ENCODE measurements around the gene CAT.

Gene CAT

DNA sequence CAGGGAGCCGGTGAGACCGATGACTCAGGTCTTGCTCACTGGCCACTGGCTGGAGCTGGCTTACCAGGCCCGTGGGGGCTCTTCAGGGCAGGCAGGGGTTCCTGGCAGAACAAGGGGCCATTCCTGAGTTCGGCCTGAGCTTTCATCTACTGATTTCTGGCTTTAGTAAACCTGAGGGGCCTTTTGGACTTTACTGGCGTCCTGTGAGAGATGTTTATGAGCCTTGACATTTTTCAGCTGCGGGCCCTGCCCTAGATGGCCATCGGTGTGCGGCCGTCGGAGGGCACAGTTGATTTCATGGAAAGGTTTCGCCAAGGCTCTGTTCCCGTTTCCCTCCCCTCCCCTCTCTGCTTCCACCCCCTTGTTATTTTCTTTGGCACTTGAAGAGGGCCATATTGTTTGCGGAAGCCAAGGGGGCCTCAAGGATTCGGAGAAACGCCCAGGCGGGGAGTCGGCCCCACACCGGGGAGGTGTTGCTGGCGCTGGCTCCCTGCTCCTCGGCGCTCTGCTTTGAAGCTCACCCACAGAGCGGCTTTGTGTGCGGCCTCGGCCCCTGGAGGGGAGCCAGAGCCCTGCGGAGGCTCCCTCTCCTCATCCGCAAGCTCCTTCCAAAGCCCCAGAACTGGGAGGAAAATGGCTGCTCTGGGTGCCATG lies 57.1 kb downstream of the CAT start:
- H3F3A ChIP-seq (ENCODE audit: low read depth): no peaks in the 10 kb centered on the region
- no peaks in the 10 kb centered on the region for H3K27me3 ChIP-seq (ENCODE audit: insufficient read depth, low read length, poor library complexity, severe bottlenecking)
- H3K9me2 ChIP-seq (replicated peaks; ENCODE audit: low read depth, low read length): no peaks in the 10 kb centered on the region
- no peak overlapping the region for H3K4me3 ChIP-seq (ENCODE audit: low read length, poor library complexity, severe bottlenecking)
- no peaks in the 10 kb centered on the region for H3K9me3 ChIP-seq (ENCODE audit: insufficient read depth, low read depth, low read length)
- no peaks in the 10 kb centered on the region for H4K20me1 ChIP-seq (ENCODE audit: insufficient read depth, low read length, poor library complexity, severe bottlenecking)
- no peaks in the 10 kb centered on the region for H3K36me3 ChIP-seq (ENCODE audit: insufficient read depth, low read length)
- H3K4me1 ChIP-seq (ENCODE audit: insufficient read depth, low read length, poor library complexity, severe bottlenecking): no peaks in the 10 kb centered on the region
- no peak overlapping the region for H2AFZ ChIP-seq (ENCODE audit: low read length)
- H3K79me2 ChIP-seq (ENCODE audit: insufficient read depth, low read length): no peaks in the 10 kb centered on the region
- TF ChIP-seq, protein P1, sequence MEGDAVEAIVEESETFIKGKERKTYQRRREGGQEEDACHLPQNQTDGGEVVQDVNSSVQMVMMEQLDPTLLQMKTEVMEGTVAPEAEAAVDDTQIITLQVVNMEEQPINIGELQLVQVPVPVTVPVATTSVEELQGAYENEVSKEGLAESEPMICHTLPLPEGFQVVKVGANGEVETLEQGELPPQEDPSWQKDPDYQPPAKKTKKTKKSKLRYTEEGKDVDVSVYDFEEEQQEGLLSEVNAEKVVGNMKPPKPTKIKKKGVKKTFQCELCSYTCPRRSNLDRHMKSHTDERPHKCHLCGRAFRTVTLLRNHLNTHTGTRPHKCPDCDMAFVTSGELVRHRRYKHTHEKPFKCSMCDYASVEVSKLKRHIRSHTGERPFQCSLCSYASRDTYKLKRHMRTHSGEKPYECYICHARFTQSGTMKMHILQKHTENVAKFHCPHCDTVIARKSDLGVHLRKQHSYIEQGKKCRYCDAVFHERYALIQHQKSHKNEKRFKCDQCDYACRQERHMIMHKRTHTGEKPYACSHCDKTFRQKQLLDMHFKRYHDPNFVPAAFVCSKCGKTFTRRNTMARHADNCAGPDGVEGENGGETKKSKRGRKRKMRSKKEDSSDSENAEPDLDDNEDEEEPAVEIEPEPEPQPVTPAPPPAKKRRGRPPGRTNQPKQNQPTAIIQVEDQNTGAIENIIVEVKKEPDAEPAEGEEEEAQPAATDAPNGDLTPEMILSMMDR (conservative IDR thresholded peaks at IDR 0.05; ENCODE audit: low read length): no peak
- no peak for TF ChIP-seq EZH2phosphoT487 (IDR thresholded peaks at IDR 0.05; ENCODE audit: borderline replicate concordance)
- no peak overlapping the region for H3K4me2 ChIP-seq (ENCODE audit: low read depth, low read length, poor library complexity, severe bottlenecking)
- no peak overlapping the region for H3K9ac ChIP-seq (ENCODE audit: low read depth, low read length, poor library complexity, severe bottlenecking)

DNA sequence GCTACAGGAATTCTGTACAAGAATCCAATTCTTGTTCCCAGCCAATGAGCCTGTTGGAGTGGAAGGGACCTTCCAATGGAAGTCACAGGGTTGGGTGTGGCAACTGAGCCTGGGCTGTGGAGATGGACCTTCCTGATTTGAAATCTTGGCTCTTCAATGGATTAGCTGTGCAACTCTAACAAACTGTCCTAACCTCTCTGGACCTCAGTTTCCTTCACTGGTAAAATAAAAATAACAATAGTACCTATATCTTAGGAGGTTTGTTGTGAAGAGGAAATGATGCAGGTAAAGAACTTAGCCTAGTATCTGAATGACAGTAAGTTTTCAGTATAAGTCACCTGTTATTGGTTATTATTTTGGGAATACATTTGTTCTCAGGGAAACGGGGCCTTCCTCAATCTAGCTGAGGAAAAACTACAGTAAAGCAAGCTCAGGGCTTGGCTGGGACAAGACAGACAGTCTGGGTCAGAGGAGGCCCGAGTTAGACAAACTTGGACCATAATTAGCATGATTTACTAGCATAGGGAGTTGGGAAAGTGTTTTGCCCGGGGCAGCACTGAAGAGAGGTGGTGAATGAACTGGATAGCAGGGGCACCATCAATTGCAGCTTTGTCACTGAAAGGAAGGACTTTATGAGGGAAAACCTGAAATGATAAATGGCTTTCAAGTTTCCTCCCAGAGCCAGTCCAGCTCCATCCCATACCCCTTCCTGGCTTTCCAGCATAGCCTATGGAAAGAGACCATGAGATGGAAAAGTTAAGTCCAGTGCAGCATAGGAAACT lies 61.2 kb downstream of the CAT start:
- no peak overlapping the region for H3K4me3 ChIP-seq (ENCODE audit: low read length, poor library complexity, severe bottlenecking)
- no peak overlapping the region for H3K4me2 ChIP-seq (ENCODE audit: low read depth, low read length, poor library complexity, severe bottlenecking)
- no peaks in the 10 kb centered on the region for H4K20me1 ChIP-seq (ENCODE audit: insufficient read depth, low read length, poor library complexity, severe bottlenecking)
- TF ChIP-seq, protein P1 (conservative IDR thresholded peaks at IDR 0.05; ENCODE audit: low read length): no peak
- no peak for TF ChIP-seq EZH2phosphoT487 (IDR thresholded peaks at IDR 0.05; ENCODE audit: borderline replicate concordance)
- H3K9me3 ChIP-seq (ENCODE audit: insufficient read depth, low read depth, low read length): no peaks in the 10 kb centered on the region
- H3K9ac ChIP-seq (ENCODE audit: low read depth, low read length, poor library complexity, severe bottlenecking): no peak overlapping the region
- no peaks in the 10 kb centered on the region for H3K4me1 ChIP-seq (ENCODE audit: insufficient read depth, low read length, poor library complexity, severe bottlenecking)
- no peaks in the 10 kb centered on the region for H3K27me3 ChIP-seq (ENCODE audit: insufficient read depth, low read length, poor library complexity, severe bottlenecking)
- no peaks in the 10 kb centered on the region for H3K9me2 ChIP-seq (replicated peaks; ENCODE audit: low read depth, low read length)
- no peaks in the 10 kb centered on the region for H3K36me3 ChIP-seq (ENCODE audit: insufficient read depth, low read length)
- H3K79me2 ChIP-seq (ENCODE audit: insufficient read depth, low read length): no peaks in the 10 kb centered on the region
- H2AFZ ChIP-seq (ENCODE audit: low read length): no peak overlapping the region
- H3F3A ChIP-seq (ENCODE audit: low read depth): no peaks in the 10 kb centered on the region

DNA sequence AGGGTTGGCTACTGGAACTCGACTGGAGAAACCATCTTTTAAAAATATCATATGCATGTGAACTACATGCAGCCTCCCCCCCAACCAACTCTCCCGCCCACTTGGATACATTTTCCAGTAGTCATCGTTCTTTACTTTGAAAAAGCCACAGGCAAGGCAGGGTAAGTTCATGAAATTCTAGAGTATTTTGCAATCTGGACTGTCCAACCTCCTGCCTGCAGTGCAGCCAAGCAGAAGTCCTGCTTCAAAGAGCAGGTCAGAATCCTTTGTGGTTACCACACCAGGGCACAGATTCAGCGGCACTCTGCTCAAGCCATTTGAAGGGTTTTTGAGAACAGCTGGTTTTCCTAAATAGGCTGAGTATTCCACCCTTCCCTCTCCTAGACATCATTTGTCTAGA lies 62.8 kb downstream of the CAT start:
- Histone ChIP-seq H3K4me3 (ENCODE audit: low read length, poor library complexity, severe bottlenecking) (no peak overlapping the region), H3K9ac (ENCODE audit: low read depth, low read length, poor library complexity, severe bottlenecking) (no peak overlapping the region), H3K9me2 (replicated peaks; ENCODE audit: low read depth, low read length) (no peaks in the 10 kb centered on the region), H3K4me2 (ENCODE audit: low read depth, low read length, poor library complexity, severe bottlenecking) (no peak overlapping the region), H3F3A (ENCODE audit: low read depth) (no peaks in the 10 kb centered on the region), H3K36me3 (ENCODE audit: insufficient read depth, low read length) (no peaks in the 10 kb centered on the region), H3K4me1 (ENCODE audit: insufficient read depth, low read length, poor library complexity, severe bottlenecking) (no peaks in the 10 kb centered on the region), H3K27me3 (ENCODE audit: insufficient read depth, low read length, poor library complexity, severe bottlenecking) (no peaks in the 10 kb centered on the region), H3K9me3 (ENCODE audit: insufficient read depth, low read depth, low read length) (no peaks in the 10 kb centered on the region), H3K79me2 (ENCODE audit: insufficient read depth, low read length) (no peaks in the 10 kb centered on the region), H4K20me1 (ENCODE audit: insufficient read depth, low read length, poor library complexity, severe bottlenecking) (no peaks in the 10 kb centered on the region), H2AFZ (ENCODE audit: low read length) (no peak overlapping the region)
- TF ChIP-seq, protein P1 (conservative IDR thresholded peaks at IDR 0.05; ENCODE audit: low read length): no peak
- no peak for TF ChIP-seq EZH2phosphoT487 (IDR thresholded peaks at IDR 0.05; ENCODE audit: borderline replicate concordance)
